ENCODE measurements around the gene IL25. TPM values are rescaled to one million over a fixed set of nuclear protein-coding genes. Genes with fewer than 3 reads are reported as not detected.

Gene IL25
- polyA plus RNA-seq, 1 donor (not counting 4 experiments of a cell fraction or from before 2014, with no cell fraction given), result not detected

DNA sequence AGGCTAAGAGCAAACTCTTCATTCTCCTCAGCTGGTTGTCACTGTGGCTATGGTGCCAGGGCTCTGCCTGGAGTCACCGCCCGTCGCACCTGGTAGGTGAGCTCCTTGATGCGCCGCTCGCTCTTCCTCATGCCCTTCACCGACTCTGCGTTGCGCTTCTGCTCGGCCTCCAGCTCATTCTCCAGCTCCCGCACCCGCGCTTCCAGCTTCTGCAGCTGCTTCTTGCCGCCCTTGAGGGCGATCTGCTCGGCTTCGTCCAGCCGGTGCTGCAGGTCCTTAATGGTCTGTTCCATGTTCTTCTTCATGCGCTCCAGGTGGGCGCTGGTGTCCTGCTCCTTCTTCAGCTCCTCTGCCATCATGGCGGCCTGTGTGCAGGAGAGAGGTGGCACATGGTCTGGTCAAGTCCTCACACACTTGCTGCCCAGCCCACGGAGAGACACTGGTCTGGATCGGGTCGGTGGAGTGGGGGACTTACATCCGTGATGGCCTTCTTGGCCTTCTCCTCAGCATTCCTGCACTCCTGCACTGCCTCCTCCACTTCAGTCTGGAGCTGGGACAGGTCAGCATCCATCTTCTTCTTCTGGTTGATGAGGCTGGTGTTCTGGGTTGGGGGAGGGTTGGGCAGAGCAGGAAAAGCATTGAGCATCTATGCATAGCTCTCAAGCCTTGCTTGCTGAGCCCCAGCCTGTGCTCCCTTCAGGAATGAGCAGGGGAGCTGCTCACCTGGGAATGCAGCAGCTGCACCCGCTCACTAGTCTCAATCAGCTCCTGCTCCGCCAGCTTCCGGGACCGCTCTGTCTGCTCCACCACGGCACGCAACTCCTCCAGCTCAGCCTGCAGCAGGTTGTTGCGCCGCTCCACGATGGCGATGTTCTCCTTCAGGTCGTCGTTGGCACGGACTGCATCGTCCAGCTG, 42.6 kb downstream of the IL25 start:
- no peaks in the 10 kb centered on the region for H3K9me3 ChIP-seq (ENCODE audit: control insufficient read depth, low read depth, low read length)
- TF ChIP-seq, protein P1, sequence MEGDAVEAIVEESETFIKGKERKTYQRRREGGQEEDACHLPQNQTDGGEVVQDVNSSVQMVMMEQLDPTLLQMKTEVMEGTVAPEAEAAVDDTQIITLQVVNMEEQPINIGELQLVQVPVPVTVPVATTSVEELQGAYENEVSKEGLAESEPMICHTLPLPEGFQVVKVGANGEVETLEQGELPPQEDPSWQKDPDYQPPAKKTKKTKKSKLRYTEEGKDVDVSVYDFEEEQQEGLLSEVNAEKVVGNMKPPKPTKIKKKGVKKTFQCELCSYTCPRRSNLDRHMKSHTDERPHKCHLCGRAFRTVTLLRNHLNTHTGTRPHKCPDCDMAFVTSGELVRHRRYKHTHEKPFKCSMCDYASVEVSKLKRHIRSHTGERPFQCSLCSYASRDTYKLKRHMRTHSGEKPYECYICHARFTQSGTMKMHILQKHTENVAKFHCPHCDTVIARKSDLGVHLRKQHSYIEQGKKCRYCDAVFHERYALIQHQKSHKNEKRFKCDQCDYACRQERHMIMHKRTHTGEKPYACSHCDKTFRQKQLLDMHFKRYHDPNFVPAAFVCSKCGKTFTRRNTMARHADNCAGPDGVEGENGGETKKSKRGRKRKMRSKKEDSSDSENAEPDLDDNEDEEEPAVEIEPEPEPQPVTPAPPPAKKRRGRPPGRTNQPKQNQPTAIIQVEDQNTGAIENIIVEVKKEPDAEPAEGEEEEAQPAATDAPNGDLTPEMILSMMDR (optimal IDR thresholded peaks at IDR 0.05 in 1 of 3, IDR thresholded peaks at IDR 0.05 in 1 of 3, conservative IDR thresholded peaks at IDR 0.05 in 1 of 3; ENCODE audit: extremely low read depth in 1 of 3, insufficient read depth in 2 of 3, low read length in 3 of 3), result no peak
- TF ChIP-seq EZH2 (IDR thresholded peaks at IDR 0.05; ENCODE audit: low read length), result no peak
- H3K9ac ChIP-seq (ENCODE audit: control insufficient read depth, extremely low read depth, insufficient read depth, low read length), result no peak overlapping the region
- no peaks in the 10 kb centered on the region for H3K36me3 ChIP-seq (ENCODE audit: control insufficient read depth in 2 of 2, extremely low read depth in 1 of 2, insufficient read depth in 2 of 2, low read length in 2 of 2)
- dilution Hi-C loops (cut with MboI; ENCODE audit: extremely low pct_ligation_motif_present, low sequenced_read_pairs), result no loop called here
- H3K4me2 ChIP-seq (ENCODE audit: control insufficient read depth, extremely low read depth, insufficient read depth, low read depth, low read length), result no peak overlapping the region
- DNase-seq (ENCODE audit: low read depth, low spot score), result no peak
- no peaks in the 10 kb centered on the region for H4K20me1 ChIP-seq (ENCODE audit: control insufficient read depth, extremely low read depth, insufficient read depth, low read length)
- H3K27ac ChIP-seq (ENCODE audit: control insufficient read depth, insufficient read depth, low read length), result no peak overlapping the region
- no peaks in the 10 kb centered on the region for H3K9me1 ChIP-seq (ENCODE audit: control insufficient read depth, extremely low read depth, insufficient read depth, low read length)
- H3K79me2 ChIP-seq (ENCODE audit: control insufficient read depth, insufficient read depth, low read length), result no peaks in the 10 kb centered on the region
- H2AFZ ChIP-seq (ENCODE audit: control insufficient read depth, low read length), result no peak overlapping the region
- no peaks in the 10 kb centered on the region for H3K27me3 ChIP-seq (ENCODE audit: control insufficient read depth, extremely low read depth, insufficient read depth, low read length)
- no peaks in the 10 kb centered on the region for H3K4me1 ChIP-seq (ENCODE audit: control insufficient read depth, extremely low read depth, insufficient read depth, low read length)
- H3K4me3 ChIP-seq (ENCODE audit: control insufficient read depth in 2 of 3, extremely low read depth in 1 of 3, insufficient read depth in 2 of 3, low read depth in 1 of 3, low read length in 3 of 3), result no peak overlapping the region
- no peak for FAIRE-seq

DNA sequence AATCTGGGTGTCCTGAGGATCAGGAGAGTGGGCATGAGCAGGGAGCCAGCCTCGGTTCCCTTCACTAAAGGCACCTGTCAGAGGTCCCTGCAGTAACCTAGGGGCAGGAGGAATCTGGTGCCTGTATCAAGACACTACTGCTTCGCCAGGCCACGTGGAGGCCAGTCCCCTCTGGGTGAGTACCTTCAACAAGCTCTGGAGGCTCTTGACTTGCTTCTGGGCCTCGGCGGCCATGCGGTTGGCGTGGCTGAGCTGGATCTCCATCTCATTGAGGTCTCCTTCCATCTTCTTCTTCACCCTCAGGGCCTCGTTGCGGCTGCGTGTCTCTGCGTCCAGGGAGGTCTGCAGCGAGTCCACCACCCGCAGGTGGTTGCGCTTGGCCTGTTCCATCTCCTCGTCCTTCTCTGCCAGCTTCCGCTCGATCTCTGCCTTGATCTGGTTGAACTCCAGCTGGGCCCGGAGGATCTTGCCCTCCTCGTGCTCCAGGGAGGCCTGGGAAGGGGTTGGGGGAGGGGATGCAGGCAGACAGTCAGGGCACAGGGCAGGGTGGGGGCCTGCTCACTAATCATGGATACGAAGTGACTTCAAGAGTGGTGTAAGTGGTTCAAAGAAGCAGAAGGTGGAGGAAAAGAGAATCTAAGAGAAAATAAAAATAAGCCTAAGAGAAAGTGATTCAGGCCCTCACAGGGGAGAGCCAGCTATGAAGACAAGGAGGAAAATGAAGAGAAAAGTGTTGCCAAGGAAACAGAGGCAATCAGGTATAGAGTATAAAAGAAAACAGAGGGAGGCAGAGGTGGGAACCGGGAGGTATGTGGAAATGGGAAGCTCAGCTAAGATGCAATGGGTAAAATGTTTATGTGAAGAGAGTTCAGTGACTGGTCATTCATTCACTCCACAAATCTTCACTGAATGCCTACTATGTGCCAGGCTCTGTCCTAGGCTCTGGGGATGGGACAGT, 43.5 kb downstream of the IL25 start:
- no peak overlapping the region for H3K4me2 ChIP-seq (ENCODE audit: control insufficient read depth, extremely low read depth, insufficient read depth, low read depth, low read length)
- H3K36me3 ChIP-seq (ENCODE audit: control insufficient read depth in 2 of 2, extremely low read depth in 1 of 2, insufficient read depth in 2 of 2, low read length in 2 of 2), result no peaks in the 10 kb centered on the region
- H2AFZ ChIP-seq (ENCODE audit: control insufficient read depth, low read length), result no peak overlapping the region
- no peaks in the 10 kb centered on the region for H3K27me3 ChIP-seq (ENCODE audit: control insufficient read depth, extremely low read depth, insufficient read depth, low read length)
- H4K20me1 ChIP-seq (ENCODE audit: control insufficient read depth, extremely low read depth, insufficient read depth, low read length), result no peaks in the 10 kb centered on the region
- H3K79me2 ChIP-seq (ENCODE audit: control insufficient read depth, insufficient read depth, low read length), result no peaks in the 10 kb centered on the region
- H3K9me3 ChIP-seq (ENCODE audit: control insufficient read depth, low read depth, low read length), result no peaks in the 10 kb centered on the region
- no peaks in the 10 kb centered on the region for H3K4me1 ChIP-seq (ENCODE audit: control insufficient read depth, extremely low read depth, insufficient read depth, low read length)
- no peaks in the 10 kb centered on the region for H3K9me1 ChIP-seq (ENCODE audit: control insufficient read depth, extremely low read depth, insufficient read depth, low read length)
- dilution Hi-C loops (cut with MboI; ENCODE audit: extremely low pct_ligation_motif_present, low sequenced_read_pairs), result no loop called here
- FAIRE-seq, result no peak
- no peak for DNase-seq (ENCODE audit: low read depth, low spot score)
- H3K4me3 ChIP-seq (ENCODE audit: control insufficient read depth in 2 of 3, extremely low read depth in 1 of 3, insufficient read depth in 2 of 3, low read depth in 1 of 3, low read length in 3 of 3), result no peak overlapping the region
- no peak overlapping the region for H3K9ac ChIP-seq (ENCODE audit: control insufficient read depth, extremely low read depth, insufficient read depth, low read length)
- no peak overlapping the region for H3K27ac ChIP-seq (ENCODE audit: control insufficient read depth, insufficient read depth, low read length)
- no peak for TF ChIP-seq EZH2 (IDR thresholded peaks at IDR 0.05; ENCODE audit: low read length)
